GM18498 (cell line): ENCODE data around the gene MCF2L.

Experiments used
- ATAC-seq: cut with Tn5 transposase; IDR thresholded peaks from one replicate; pipeline ENCODE4 v1.9.1; 2021; ENCODE audit warnings: mild to moderate bottlenecking, moderate library complexity; ENCODE audit not compliant: unreplicated experiment

The MCF2L gene

DNA sequence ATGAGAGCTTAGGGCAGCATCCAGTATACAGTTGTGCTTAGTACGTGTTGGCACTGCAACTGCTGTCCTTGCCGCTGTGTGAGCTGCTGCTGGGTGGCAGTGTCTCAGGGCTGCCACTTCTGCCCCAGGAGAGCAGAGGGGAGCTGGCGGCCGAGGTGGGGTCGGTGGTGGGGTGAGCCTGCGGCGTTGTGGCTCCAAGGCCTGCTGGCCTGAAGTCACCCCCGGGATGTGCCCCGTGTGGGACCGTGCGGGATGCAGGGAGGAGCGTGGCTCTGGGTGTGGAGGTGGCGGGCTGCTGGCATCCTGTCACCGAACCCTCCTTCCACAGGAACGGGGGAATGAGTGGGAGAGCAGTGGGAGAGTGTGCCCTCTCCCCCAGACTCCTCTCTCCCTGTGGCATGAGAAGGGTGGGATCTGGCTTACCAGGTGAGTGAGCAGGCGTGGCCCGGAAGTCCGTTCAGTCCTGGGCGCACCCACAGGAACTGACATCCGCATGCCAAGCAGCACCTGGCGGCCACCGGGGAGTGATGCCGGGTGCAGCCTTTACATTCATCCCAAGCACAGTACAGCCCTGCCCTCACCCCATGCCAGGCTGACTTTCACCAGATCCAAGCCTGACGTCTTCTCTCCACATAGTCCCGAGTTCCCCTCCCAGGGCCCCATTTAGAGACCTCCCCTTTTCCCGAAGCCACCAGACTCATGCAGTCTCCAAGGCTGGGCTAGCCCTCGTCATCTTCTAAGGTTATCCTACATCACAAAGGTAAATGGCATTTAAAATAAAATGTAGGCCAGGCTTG lies 26.6 kb downstream of the MCF2L start:
- no peak for ATAC-seq

GRCh38 chr13:112996671-112997091 lies 27.7 kb downstream of the MCF2L start:
- ATAC-seq: no peak

- no peak for ATAC-seq
These were observed 28.4 kb downstream of the MCF2L start for GRCh38 chr13:112997188-112998130.

GRCh38 chr13:112998521-112999280 lies 29.7 kb downstream of the MCF2L start:
- no peak for ATAC-seq

DNA sequence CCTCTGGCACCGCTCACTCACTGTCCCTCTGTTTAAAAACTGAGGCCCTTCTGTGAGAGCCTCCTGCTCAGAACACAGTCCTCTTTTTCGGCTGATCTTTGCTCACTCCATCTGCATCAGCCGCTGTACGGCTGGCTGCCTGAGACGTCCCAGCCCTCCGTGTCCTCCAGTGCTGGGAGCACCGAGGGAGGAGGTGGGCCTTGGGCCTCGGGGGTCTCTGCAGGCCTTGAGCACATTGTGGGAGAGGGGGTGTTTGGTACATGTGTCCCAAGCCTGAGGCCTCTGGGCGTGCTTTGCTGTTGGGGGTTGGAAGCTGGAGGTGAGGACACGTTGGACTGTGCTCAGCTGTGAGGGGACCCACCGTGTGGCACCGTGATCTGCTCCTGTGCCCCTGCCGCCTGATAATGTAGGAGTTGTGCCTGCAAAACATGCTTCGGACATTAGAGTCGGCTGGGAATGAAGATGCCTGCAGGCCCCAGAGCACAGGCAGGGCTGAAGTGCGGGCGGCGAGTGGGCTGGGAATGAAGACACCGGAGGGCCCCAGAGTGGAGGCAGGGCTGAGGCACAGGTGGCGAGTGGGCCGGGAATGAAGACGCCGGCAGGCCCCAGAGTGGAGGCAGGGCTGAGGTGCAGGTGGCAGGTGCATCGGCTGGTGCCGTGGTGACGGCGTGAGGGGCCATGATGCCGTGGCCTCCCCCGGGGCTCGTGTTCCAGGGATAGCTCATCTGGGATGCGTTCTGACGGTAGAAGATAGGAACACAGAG lies 30.6 kb downstream of the MCF2L start:
- no peak for ATAC-seq

- no peak for ATAC-seq
These were observed 31.6 kb downstream of the MCF2L start for GRCh38 chr13:113000575-113000974.

GRCh38 chr13:113001241-113002140 lies 32.5 kb downstream of the MCF2L start:
- no peak for ATAC-seq

DNA sequence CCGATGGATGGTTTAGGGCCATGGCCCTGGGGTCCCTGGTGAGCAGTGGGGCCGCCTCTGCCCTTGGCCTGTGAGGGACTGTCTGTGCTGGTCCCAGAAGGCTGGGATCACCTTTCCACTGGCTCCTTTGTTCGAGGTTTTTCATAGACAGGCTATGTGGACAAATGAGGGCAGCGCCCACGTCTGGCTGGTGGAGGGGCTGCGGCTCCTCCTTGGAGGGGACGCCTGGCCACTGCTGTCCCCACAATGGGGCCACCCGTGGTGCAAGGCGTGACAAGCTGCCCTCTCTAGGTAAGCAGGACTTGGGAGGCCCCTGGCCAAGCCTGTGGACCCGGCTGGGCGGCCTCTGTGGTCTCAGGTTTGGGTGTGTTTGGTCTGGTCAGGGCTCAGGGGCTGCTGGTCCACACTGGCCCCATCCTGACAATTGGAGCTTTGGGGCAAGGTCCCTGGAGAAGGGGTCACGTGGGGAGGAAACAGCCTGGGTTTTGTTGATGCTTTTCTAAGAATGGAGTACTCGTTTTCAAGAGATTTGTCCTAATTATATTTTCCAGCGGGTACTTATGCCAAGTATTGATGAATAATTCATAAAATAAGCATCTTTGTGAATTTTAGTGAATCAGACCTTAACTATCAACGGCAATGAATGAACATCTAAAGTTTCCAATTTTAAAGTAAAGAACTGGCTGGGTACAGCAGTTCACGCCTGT lies 33.3 kb downstream of the MCF2L start:
- no peak for ATAC-seq

- ATAC-seq: no peak
These were observed 33.9 kb downstream of the MCF2L start for GRCh38 chr13:113002913-113003290.

GRCh38 chr13:113004126-113004525 lies 35.1 kb downstream of the MCF2L start:
- no peak for ATAC-seq

DNA sequence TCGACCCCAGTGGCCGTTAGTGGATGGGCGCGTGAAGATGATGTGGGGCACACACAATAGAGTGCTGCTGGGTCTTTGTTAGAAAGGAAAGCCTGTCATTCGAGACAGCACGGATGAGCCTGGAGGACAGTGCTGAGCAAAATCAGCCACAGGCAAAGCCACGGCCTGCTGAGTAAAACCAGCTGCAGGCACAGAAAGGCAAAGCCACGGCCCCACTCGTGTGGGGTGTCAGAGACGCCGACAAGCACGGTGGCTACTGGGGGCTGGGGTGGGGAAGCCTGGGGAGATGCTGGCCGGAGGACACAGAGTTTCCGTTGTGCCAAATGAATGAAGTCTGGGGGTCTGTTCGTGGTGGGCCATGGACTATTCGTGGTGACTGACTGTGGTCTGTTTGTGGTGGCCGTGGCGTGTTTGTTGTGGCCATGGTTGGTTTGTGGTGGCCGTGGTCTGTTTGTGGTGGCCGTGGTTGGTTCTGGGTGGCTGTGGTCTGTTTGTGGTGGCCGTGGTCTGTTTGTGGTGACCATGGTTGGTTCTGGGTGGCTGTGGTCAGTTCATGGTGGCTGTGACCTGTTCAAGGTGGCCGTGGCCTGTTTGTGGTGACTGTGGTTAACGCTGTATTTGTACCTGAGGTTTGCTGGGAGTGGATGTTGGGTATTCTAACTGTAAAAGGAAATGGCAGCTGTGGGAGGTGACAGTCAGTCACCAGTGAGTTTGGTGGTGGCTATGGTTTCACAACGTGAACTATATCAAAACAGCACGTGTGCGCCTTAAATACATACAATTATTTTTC lies 36.3 kb downstream of the MCF2L start:
- ATAC-seq: no peak

GRCh38 chr13:113005997-113006396 lies 37.0 kb downstream of the MCF2L start:
- ATAC-seq: no peak

GRCh38 chr13:113006660-113007059 lies 37.6 kb downstream of the MCF2L start:
- ATAC-seq: no peak

GRCh38 chr13:113008851-113009250 lies 39.8 kb downstream of the MCF2L start:
- ATAC-seq: no peak

- ATAC-seq: no peak
These were observed 40.9 kb downstream of the MCF2L start for GRCh38 chr13:113009743-113010509.

DNA sequence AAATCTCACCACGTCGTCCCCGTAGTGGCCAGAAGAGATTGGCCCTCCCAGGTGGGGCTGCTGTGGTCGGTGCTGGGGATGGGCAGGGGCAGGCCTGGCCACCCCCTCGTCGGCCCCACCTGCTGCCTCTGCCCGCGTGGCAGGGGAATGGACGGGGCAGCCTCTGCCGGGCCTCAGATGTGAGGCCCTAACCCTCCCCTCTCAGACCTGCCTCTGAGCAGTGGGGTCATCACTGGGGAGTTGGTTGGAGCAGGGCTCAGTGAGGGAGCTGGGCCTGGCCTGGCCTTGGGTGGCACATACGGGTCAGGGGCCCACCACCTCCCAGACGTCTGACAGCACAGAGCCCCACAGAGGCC lies 41.5 kb downstream of the MCF2L start:
- ATAC-seq: no peak

- ATAC-seq: no peak
These were observed 44.3 kb downstream of the MCF2L start for GRCh38 chr13:113013303-113013702.
